ENCODE data around the gene C2CD2L. TPM values are rescaled to one million over a fixed set of nuclear protein-coding genes. Genes with fewer than 3 reads are reported as not detected.

Gene C2CD2L
- total RNA-seq, 1 donor: 5.6 TPM

- DNase-seq (ENCODE audit: low read depth): no peak
- no peak overlapping the region for H3K4me3 ChIP-seq (ENCODE audit: low read depth, low read length)
- no peak for TF ChIP-seq CTCF (IDR thresholded peaks at IDR 0.05; ENCODE audit: insufficient read depth, low read depth, low read length)
Observed at GRCh38 chr11:119087747-119088241, 19.4 kb upstream of the C2CD2L start.

GRCh38 chr11:119088406-119088805, 18.7 kb upstream of the C2CD2L start:
- H3K4me3 ChIP-seq (ENCODE audit: low read depth, low read length): no peak overlapping the region
- DNase-seq (ENCODE audit: low read depth): no peak
- no peak for TF ChIP-seq CTCF (IDR thresholded peaks at IDR 0.05; ENCODE audit: insufficient read depth, low read depth, low read length)

DNA sequence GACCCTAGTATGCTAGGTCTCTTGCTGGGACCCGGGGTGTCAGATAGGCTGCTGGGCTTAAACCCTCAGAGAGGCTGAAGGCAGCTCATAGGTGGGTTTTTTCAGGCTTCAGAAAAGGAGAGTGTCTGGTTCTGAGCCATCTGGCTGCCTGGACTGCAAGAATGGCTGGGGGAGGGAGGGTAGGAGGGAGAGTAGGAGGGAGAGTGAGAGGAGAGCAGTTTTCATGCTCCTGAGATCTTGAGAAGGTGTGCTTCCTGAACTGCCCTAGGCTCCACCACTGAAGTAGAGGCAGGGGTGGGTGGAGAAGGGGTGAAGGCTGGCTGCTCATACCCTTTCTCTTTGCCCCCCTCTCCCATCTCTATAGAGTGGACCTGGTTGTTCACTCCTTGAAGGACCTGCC, 17.8 kb upstream of the C2CD2L start:
- no peak overlapping the region for H3K4me3 ChIP-seq (ENCODE audit: low read depth, low read length)
- no peak for DNase-seq (ENCODE audit: low read depth)
- TF ChIP-seq CTCF (IDR thresholded peaks at IDR 0.05; ENCODE audit: insufficient read depth, low read depth, low read length): no peak

DNA sequence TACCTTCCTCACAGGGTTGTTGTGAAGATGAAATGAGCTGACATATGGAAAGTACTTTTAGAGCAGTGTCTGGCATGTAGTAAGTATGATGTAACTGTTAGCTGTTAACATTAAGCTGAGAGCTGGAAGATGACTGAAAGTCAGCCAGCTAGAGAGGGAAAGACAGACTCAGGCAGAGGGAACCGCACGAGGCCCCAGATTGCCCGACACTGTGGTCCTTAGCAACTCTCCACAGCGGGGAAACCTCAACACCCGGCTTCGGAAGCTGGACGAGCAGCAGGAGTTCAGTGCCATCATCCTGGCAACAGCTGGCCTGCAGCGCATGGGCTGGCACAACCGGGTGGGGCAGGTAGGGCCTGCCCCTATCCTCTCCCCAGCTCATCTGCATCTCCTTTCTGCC, 16.0 kb upstream of the C2CD2L start:
- DNase-seq (ENCODE audit: low read depth): no peak
- H3K4me3 ChIP-seq (ENCODE audit: low read depth, low read length): no peak overlapping the region
- no peak for TF ChIP-seq CTCF (IDR thresholded peaks at IDR 0.05; ENCODE audit: insufficient read depth, low read depth, low read length)

- peak overlapping the region; percentile 80 for H3K4me3 ChIP-seq (ENCODE audit: low read depth, low read length)
- no peak for DNase-seq (ENCODE audit: low read depth)
- TF ChIP-seq CTCF (IDR thresholded peaks at IDR 0.05; ENCODE audit: insufficient read depth, low read depth, low read length): no peak
Observed at GRCh38 chr11:119091966-119092879, 14.9 kb upstream of the C2CD2L start.

- TF ChIP-seq CTCF (IDR thresholded peaks at IDR 0.05; ENCODE audit: insufficient read depth, low read depth, low read length): no peak
- DNase-seq (ENCODE audit: low read depth): peak; percentile 29
- peak overlapping the region; percentile 80 for H3K4me3 ChIP-seq (ENCODE audit: low read depth, low read length)
Observed at GRCh38 chr11:119092880-119093842, 14.0 kb upstream of the C2CD2L start.
